SK-N-SH (cell line): ENCODE results near the gene IQSEC1. TPM values are rescaled to one million over a fixed set of nuclear protein-coding genes. Genes with fewer than 3 reads are reported as not detected.

Source experiments
- CTCF ChIA-PET: fragments of 300-600, 350-600 bp; formaldehyde crosslinking; extraction: SDS; loops from one replicate; lab custom pipeline; 2021; lab: Yijun Ruan, JAX
- POLR2A ChIA-PET: fragments of 350-600 bp; sonication (Branson Sonifier 250); formaldehyde crosslinking; extraction: SDS; loops from one replicate; lab custom pipeline; 2020; ENCODE audit warnings: antibody characterized with exemption, inconsistent platforms; lab: Yijun Ruan, JAX
- DNase-seq: peaks from one replicate; pipeline ENCODE4 v3.0.0; 2012
- H2AFZ ChIP-seq: fragments of 200-600 bp; sonication (generic); 2 replicates; pipeline ENCODE4 v1.8.1; 2016; ENCODE audit warnings: antibody characterized with exemption, mild to moderate bottlenecking, low read depth
- H3F3A ChIP-seq: fragments of 200-600 bp; sonication (generic); replicated peaks from 2 replicates; pipeline ENCODE3; 2016; ENCODE audit warnings: antibody characterized with exemption, mild to moderate bottlenecking; ENCODE audit not compliant: insufficient read depth
- H3K27ac ChIP-seq, 2 experiments: fragments of 200-500 bp in 1 of 2; fragments of 200-600 bp in 1 of 2; sonication (Bioruptor generic) in 1 of 2; sonication (generic), shearing (Covaris generic) in 1 of 2; 2 replicates each; pipeline versions ENCODE4 v1.5.1 to v1.6.1; 2014 to 2016; ENCODE audit warnings: low read depth in 2 of 2, inconsistent platforms in 1 of 2, low read length in 1 of 2, mild to moderate bottlenecking in 1 of 2, mixed read lengths in 1 of 2
- H3K27me3 ChIP-seq: fragments of 200-600 bp; sonication (generic), shearing (Covaris generic); 2 replicates; pipeline ENCODE4 v1.6.1; 2016; ENCODE audit warnings: mixed run types; ENCODE audit not compliant: insufficient read depth
- H3K36me3 ChIP-seq, 2 experiments: fragments of 200-500 bp in 1 of 2; fragments of 200-600 bp in 1 of 2; sonication (Bioruptor generic) in 1 of 2; sonication (generic) in 1 of 2; replicated peaks in 1 of 2; 2 replicates each; pipeline versions ENCODE3 to v1.5.1; 2014 to 2016; ENCODE audit warnings: low read length in 1 of 2, mild to moderate bottlenecking in 1 of 2; ENCODE audit not compliant: insufficient read depth in 2 of 2, control insufficient read depth in 1 of 2
- H3K4me1 ChIP-seq, 2 experiments: fragments of 200-500 bp in 1 of 2; fragments of 200-600 bp in 1 of 2; sonication (Bioruptor generic) in 1 of 2; sonication (generic), shearing (Covaris generic) in 1 of 2; 2 replicates each; pipeline versions ENCODE4 v1.5.1 to v1.6.1; 2014 to 2016; ENCODE audit warnings: low read depth in 1 of 2, low read length in 1 of 2, mixed run types in 1 of 2; ENCODE audit not compliant: insufficient read depth in 2 of 2, control insufficient read depth in 1 of 2
- H3K4me2 ChIP-seq: fragments of 200-600 bp; sonication (generic), shearing (Covaris generic); 2 replicates; pipeline ENCODE4 v1.6.1; 2017; ENCODE audit warnings: mixed run types
- H3K4me3 ChIP-seq, 2 experiments: fragments of 200-500 bp in 1 of 2; fragments of 200-600 bp in 1 of 2; sonication (Bioruptor generic) in 1 of 2; sonication (generic), shearing (Covaris generic) in 1 of 2; 2 replicates each; pipeline versions ENCODE4 v1.5.1 to v1.8.1; 2014 to 2016; ENCODE audit warnings: low read depth in 2 of 2, inconsistent platforms in 1 of 2, low read length in 1 of 2, mild to moderate bottlenecking in 1 of 2, mixed read lengths in 1 of 2, moderate library complexity in 1 of 2
- H3K79me2 ChIP-seq: fragments of 200-600 bp; sonication (generic); 2 replicates; pipeline ENCODE4 v1.8.1; 2017; ENCODE audit warnings: mild to moderate bottlenecking; ENCODE audit not compliant: insufficient read depth
- H3K9ac ChIP-seq: fragments of 200-600 bp; sonication (generic); 2 replicates; pipeline ENCODE4 v1.6.1; 2017; ENCODE audit warnings: mixed run types
- H3K9me2 ChIP-seq: fragments of 200-600 bp; sonication (generic); 2 replicates; pipeline ENCODE4 v1.6.1; 2017; ENCODE audit warnings: mixed run types
- H3K9me3 ChIP-seq: fragments of 200-600 bp; sonication (generic); 2 replicates; pipeline ENCODE4 v1.6.1; 2017; ENCODE audit warnings: mixed run types, mild to moderate bottlenecking, moderate library complexity
- H4K20me1 ChIP-seq: fragments of 200-600 bp; sonication (generic); 2 replicates; pipeline ENCODE4 v1.6.1; 2017; ENCODE audit warnings: mild to moderate bottlenecking, mixed run types; ENCODE audit not compliant: insufficient read depth
- EP300 ChIP-seq, 2 experiments: IDR thresholded peaks; 2 replicates each; pipeline versions ENCODE4 v1.4.0 to v1.6.1; 2012; ENCODE audit warnings: borderline replicate concordance in 1 of 2, low read depth in 1 of 2, low read length in 1 of 2
- EZH2phosphoT487 ChIP-seq: fragments of 200-600 bp; sonication (generic); IDR thresholded peaks from 2 replicates; pipeline ENCODE4 v1.6.1; 2017; ENCODE audit warnings: low read depth, mixed run types, mild to moderate bottlenecking, antibody characterized with exemption, moderate library complexity, borderline replicate concordance
- FOXJ3 ChIP-seq: sonication (generic); formaldehyde crosslinking; IDR thresholded peaks from 2 replicates; pipeline ENCODE4 v1.5.1; 2020; ENCODE audit warnings: mild to moderate bottlenecking, missing genetic modification reagents
- GABPA ChIP-seq: IDR thresholded peaks from 2 replicates; pipeline ENCODE4 v1.4.0; 2012; ENCODE audit warnings: low read depth, mild to moderate bottlenecking
- GATA2 ChIP-seq: sonication (generic); formaldehyde crosslinking; IDR thresholded peaks from 2 replicates; pipeline ENCODE4 v1.5.0; 2020; ENCODE audit warnings: mild to moderate bottlenecking, missing genetic modification reagents
- JUND ChIP-seq: IDR thresholded peaks from 2 replicates; pipeline ENCODE4 v1.4.0; 2012
- MXI1 ChIP-seq: IDR thresholded peaks from 2 replicates; pipeline ENCODE4 v1.6.1; 2012; ENCODE audit warnings: mild to moderate bottlenecking, low read depth, low read length, improper control_type of control experiment
- POLR2AphosphoS5 ChIP-seq: IDR thresholded peaks from 2 replicates; pipeline ENCODE4 v1.6.1; 2012; ENCODE audit warnings: low read depth, low read length
- RAD21 ChIP-seq: IDR thresholded peaks from 2 replicates; pipeline ENCODE4 v1.6.1; 2012; ENCODE audit warnings: mild to moderate bottlenecking, low read length
- TAF1 ChIP-seq: IDR thresholded peaks from 2 replicates; pipeline ENCODE4 v1.6.1; 2012; ENCODE audit warnings: low read depth, mild to moderate bottlenecking, low read length, moderate library complexity, borderline replicate concordance
- WGBS: methylation state at CpG from one replicate; pipeline ENCODE4 v1.1.6; 2017; ENCODE audit warnings: low lambda C conversion rate; 5-methylcytosine and 5-hydroxymethylcytosine counted together
- polyA plus RNA-seq, 3 experiments: library from polyadenylated mRNA; depleted of rRNA; stranded (reverse); fragments of >200 nt; gene quantifications; 2 replicates each; pipeline ENCODE4 v1.2.3, GENCODE V29; 2012
- TF ChIP-seq, protein P1 (sequence below): IDR thresholded peaks from 2 replicates; pipeline ENCODE4; 2012
- TF ChIP-seq, protein P2 (sequence below): IDR thresholded peaks from 2 replicates; pipeline ENCODE4 v1.4.0; 2012; ENCODE audit warnings: low read depth
- TF ChIP-seq, protein P3 (sequence below): IDR thresholded peaks from 2 replicates; pipeline ENCODE4 v1.4.0; 2012; ENCODE audit warnings: low read depth, borderline replicate concordance
- TF ChIP-seq, protein P4 (sequence below): fragments of 150-350 bp; IDR thresholded peaks from 2 replicates; pipeline ENCODE4 v1.6.1; 2016; ENCODE audit warnings: mild to moderate bottlenecking, low read depth, low read length

IQSEC1 gene
- polyA plus RNA-seq, 1 of the 3 experiments (the other 2 are of a cell fraction), result 6.2 TPM

DNA sequence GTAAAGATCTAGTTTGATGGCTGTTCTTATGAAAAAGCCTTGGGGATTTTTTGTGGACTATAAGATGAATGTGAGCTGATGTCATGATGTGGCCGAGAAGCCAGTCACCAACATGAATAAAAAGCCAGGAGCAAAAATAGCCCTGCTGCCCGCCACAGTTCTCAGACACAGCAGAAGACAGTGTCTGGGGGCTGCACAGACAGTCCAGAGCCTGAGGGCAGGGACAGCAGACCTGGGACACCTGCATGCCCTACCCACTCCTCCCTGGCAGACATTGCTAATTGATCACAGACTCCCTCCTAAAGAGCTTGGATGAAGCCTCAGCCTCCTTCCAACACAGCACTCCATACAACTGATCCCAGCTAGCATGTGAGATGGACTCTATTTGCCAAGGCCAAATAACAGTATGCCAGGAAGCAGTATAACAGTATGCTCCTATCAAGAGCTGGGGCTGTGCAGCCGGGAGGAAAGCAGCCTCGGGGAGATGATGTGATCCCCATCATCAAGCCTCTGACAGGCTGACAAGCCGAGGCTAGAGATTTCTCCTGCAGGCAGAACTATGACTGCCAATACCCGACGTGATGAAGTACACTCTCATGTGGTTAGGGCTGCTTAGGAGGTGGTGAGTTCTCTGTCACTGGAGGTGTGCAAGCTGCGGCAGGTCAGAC lies 126.4 kb downstream of the IQSEC1 start:
- Histone ChIP-seq H3K9me2 (no peaks in the 10 kb centered on the region), H2AFZ (no peak overlapping the region), H3K27me3 (no peaks in the 10 kb centered on the region), H4K20me1 (peaks cover 46% of the 10 kb centered on the region), H3K4me3 (no peak overlapping the region), H3K4me1 (peaks cover 20 to 69% of the 10 kb centered on the region in 2 experiments; a peak in 3 of 4 replicates), H3K9me3 (no peaks in the 10 kb centered on the region), H3F3A (no peaks in the 10 kb centered on the region), H3K27ac (peak overlapping the region in 1 of 2 experiments; percentile 83; a peak in 2 of 4 replicates), H3K9ac (no peak overlapping the region), H3K4me2 (no peak overlapping the region), H3K79me2 (peaks cover 31% of the 10 kb centered on the region), H3K36me3 (no peaks in the 10 kb centered on the region)
- no peak for DNase-seq
- ChIA-PET POLR2A (interaction anchor here (1.1 kb wide), 1 partner anchor 8 kb away, joined by 4 read pairs; no protein-coding TSS in a partner anchor), CTCF (interaction anchor here (1.1 to 4.0 kb wide), 6 partner anchors 14 to 55 kb away, joined by 3 to 21 read pairs (median 6); no protein-coding TSS in a partner anchor)
- 77% methylated on average over 2 of the region's 8 CpGs for WGBS
- TF ChIP-seq, protein P1, sequence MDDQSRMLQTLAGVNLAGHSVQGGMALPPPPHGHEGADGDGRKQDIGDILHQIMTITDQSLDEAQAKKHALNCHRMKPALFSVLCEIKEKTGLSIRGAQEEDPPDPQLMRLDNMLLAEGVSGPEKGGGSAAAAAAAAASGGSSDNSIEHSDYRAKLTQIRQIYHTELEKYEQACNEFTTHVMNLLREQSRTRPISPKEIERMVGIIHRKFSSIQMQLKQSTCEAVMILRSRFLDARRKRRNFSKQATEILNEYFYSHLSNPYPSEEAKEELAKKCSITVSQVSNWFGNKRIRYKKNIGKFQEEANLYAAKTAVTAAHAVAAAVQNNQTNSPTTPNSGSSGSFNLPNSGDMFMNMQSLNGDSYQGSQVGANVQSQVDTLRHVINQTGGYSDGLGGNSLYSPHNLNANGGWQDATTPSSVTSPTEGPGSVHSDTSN, result no peak
- TF ChIP-seq EZH2phosphoT487 (no peak), EP300 (IDR thresholded peaks at IDR 0.05; ENCODE audit: borderline replicate concordance in 1 of 2, low read depth in 1 of 2, low read length in 1 of 2) (no peak), GATA2 (no peak), MXI1 (no peak), JUND (no peak), GABPA (no peak)
- TF ChIP-seq, protein P2, sequence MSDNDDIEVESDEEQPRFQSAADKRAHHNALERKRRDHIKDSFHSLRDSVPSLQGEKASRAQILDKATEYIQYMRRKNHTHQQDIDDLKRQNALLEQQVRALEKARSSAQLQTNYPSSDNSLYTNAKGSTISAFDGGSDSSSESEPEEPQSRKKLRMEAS, result no peak
- TF ChIP-seq, protein P3, sequence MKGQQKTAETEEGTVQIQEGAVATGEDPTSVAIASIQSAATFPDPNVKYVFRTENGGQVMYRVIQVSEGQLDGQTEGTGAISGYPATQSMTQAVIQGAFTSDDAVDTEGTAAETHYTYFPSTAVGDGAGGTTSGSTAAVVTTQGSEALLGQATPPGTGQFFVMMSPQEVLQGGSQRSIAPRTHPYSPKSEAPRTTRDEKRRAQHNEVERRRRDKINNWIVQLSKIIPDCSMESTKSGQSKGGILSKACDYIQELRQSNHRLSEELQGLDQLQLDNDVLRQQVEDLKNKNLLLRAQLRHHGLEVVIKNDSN, result no peak
- TF ChIP-seq, protein P4, sequence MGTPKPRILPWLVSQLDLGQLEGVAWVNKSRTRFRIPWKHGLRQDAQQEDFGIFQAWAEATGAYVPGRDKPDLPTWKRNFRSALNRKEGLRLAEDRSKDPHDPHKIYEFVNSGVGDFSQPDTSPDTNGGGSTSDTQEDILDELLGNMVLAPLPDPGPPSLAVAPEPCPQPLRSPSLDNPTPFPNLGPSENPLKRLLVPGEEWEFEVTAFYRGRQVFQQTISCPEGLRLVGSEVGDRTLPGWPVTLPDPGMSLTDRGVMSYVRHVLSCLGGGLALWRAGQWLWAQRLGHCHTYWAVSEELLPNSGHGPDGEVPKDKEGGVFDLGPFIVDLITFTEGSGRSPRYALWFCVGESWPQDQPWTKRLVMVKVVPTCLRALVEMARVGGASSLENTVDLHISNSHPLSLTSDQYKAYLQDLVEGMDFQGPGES, result no peak

DNA sequence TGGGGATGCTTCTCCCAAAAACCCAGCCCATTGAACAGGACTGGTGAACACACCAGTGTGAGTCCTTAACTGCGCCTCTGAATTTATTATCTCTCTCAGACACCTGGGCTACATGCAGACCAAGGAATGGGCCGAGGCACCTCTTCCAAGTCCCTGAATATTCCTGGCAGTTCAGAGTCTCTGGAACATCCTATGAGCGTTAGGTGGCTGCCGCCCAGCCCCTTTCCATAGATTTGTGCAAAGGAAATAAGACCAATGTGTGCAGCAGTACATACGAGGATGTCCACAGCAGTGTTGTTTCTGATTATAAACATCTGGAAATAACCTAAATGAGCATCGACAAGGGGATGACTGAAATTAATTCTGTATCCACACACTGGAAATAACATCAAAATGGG lies 127.0 kb downstream of the IQSEC1 start:
- Histone ChIP-seq H3F3A (no peaks in the 10 kb centered on the region), H3K4me2 (no peak overlapping the region), H2AFZ (no peak overlapping the region), H3K4me1 (peaks cover 20 to 69% of the 10 kb centered on the region in 2 experiments; a peak in 3 of 4 replicates), H4K20me1 (peaks cover 46% of the 10 kb centered on the region), H3K27me3 (no peaks in the 10 kb centered on the region), H3K9me2 (no peaks in the 10 kb centered on the region), H3K79me2 (peaks cover 30% of the 10 kb centered on the region), H3K9ac (no peak overlapping the region), H3K27ac (peak overlapping the region in 1 of 2 experiments; percentile 83; a peak in 2 of 4 replicates), H3K36me3 (no peaks in the 10 kb centered on the region), H3K9me3 (no peaks in the 10 kb centered on the region), H3K4me3 (no peak overlapping the region)
- no peak for DNase-seq
- ChIA-PET CTCF (interaction anchor here (1.5 to 4.0 kb wide), 2 partner anchors 13 to 19 kb away, joined by 4 to 21 read pairs; no protein-coding TSS in a partner anchor), POLR2A (no interaction called here)
- WGBS, result 71% methylated on average over 4 of the region's 6 CpGs
- no peak for TF ChIP-seq RAD21
- TF ChIP-seq POLR2AphosphoS5, result no peak
- TF ChIP-seq, protein P4, result no peak
- TF ChIP-seq FOXJ3 (CRISPR knock-in tag), result no peak
- no peak for TF ChIP-seq TAF1
